Naive thymus-derived CD8-positive, alpha-beta T cell (primary cell): Measurements from ENCODE around the gene C1R. TPM values are rescaled to one million over a fixed set of nuclear protein-coding genes. Genes with fewer than 3 reads are reported as not detected.

ENCODE experiments used
- ATAC-seq, 2 donors: fragments of 150-1000 bp; cut with Tn5 transposase in 1 of 2; sonication (Bioruptor Pico), chemical (Tn5 transposase) in 1 of 2; 1 replicate in 1 of 2; 2 replicates in 1 of 2; pipeline ENCODE4 v1.10.0; 2021; ENCODE audit warnings: mild to moderate bottlenecking in 2 of 2, moderate library complexity in 2 of 2
- POLR2A ChIA-PET: fragments of 350-600 bp; sonication (Branson Sonifier 250); formaldehyde crosslinking; loops from one replicate; lab custom pipeline; 2021; ENCODE audit warnings: antibody characterized with exemption; lab: Charles Lee
- DNase-seq, 10 donors: peaks; one replicate each; pipeline versions ENCODE4 v3.0.0 to v3.0.0-alpha.2; 2020 to 2022
- H3K27ac Mint-ChIP-seq, 10 donors: one replicate each; pipeline ENCODE4 v1.8.0; 2020 to 2022; ENCODE audit warnings: mild to moderate bottlenecking in 10 of 10, mixed read lengths in 10 of 10, moderate library complexity in 4 of 10, inconsistent platforms in 1 of 10
- H3K27me3 Mint-ChIP-seq, 5 donors: one replicate each; pipeline ENCODE4 v1.8.0; 2021 to 2022; ENCODE audit warnings: mixed read lengths in 5 of 5
- H3K36me3 Mint-ChIP-seq, 3 donors: one replicate each; pipeline ENCODE4 v1.8.0; 2020 to 2022; ENCODE audit warnings: mixed read lengths in 3 of 3, mild to moderate bottlenecking in 2 of 3, inconsistent platforms in 1 of 3
- H3K4me1 Mint-ChIP-seq, 4 donors: one replicate each; pipeline ENCODE4 v1.8.0; 2021 to 2022; ENCODE audit warnings: mixed read lengths in 4 of 4
- H3K4me3 Mint-ChIP-seq, 10 donors: one replicate each; pipeline ENCODE4 v1.8.0; 2020 to 2022; ENCODE audit warnings: mild to moderate bottlenecking in 10 of 10, mixed read lengths in 10 of 10, moderate library complexity in 6 of 10, inconsistent platforms in 1 of 10
- H3K9me3 Mint-ChIP-seq, 9 donors: one replicate each; pipeline ENCODE4 v1.8.0; 2020 to 2022; ENCODE audit warnings: mixed read lengths in 9 of 9, mild to moderate bottlenecking in 3 of 9, inconsistent platforms in 1 of 9, moderate library complexity in 1 of 9
- polyA plus RNA-seq, 3 donors: library from polyadenylated mRNA; unstranded; fragments of 300-500 nt; fragmentation: Illumina TruSeq; gene quantifications; one replicate each; pipeline ENCODE4 v1.2.3, GENCODE V29; 2021
- total RNA-seq, 8 experiments: library from RNA in 2 of 8; stranded (reverse) in 2 of 8; gene quantifications; one replicate each; pipeline ENCODE4 v1.2.3 and lab custom pipeline; 2021 to 2026

C1R gene
- total and polyA plus RNA-seq, 5 experiments from 2014 or later: 1.4 to 3.2 (median 1.5) TPM

- POLR2A ChIA-PET: no interaction called here
- Mint-ChIP-seq H3K4me3 (peak overlapping the region; percentile 25 to 72 (median 51)), H3K36me3 (peaks cover 10 to 24% (median 13%) of the 10 kb centered on the region in 3 donors)
These were observed 13.8 kb upstream of the C1R start for GRCh38 chr12:7106082-7106481.

GRCh38 chr12:7103837-7104584, 11.8 kb upstream of the C1R start:
- DNase-seq (no peak), ATAC-seq (no peak)
- Mint-ChIP-seq H3K9me3 (peaks cover 1 to 16% (median 9%) of the 10 kb centered on the region in 9 donors), H3K4me1 (peaks cover 31 to 59% (median 46%) of the 10 kb centered on the region in 4 donors), H3K36me3 (peaks cover 10 to 31% (median 13%) of the 10 kb centered on the region in 3 donors), H3K27ac (peak overlapping the region in 6 of 10 donors; percentile 12 to 70 (median 42)), H3K27me3 (no peaks in the 10 kb centered on the region), H3K4me3 (no peak overlapping the region)
- POLR2A ChIA-PET: interaction anchor here (1.1 kb wide), 1 partner anchor 161 kb away, joined by 4 read pairs; the partner anchor contains the start of gene RNU7-1

More at GRCh38 chr12:7106082-7106481, 13.8 kb upstream of the C1R start:
- Mint-ChIP-seq H3K4me1 (peaks cover 38 to 67% (median 55%) of the 10 kb centered on the region in 4 donors), H3K9me3 (peaks cover 1 to 16% (median 9%) of the 10 kb centered on the region in 9 donors), H3K27ac (peak overlapping the region in 7 of 10 donors; percentile 12 to 79 (median 72)), H3K27me3 (no peaks in the 10 kb centered on the region)
- ATAC-seq (no peak), DNase-seq (no peak)

- POLR2A ChIA-PET: no interaction called here
- no peaks in the 10 kb centered on the region for H3K27me3 Mint-ChIP-seq
- ATAC-seq (no peak), DNase-seq (no peak)
- H3K36me3 Mint-ChIP-seq: peaks cover 10 to 37% (median 13%) of the 10 kb centered on the region in 3 donors
- H3K4me1 Mint-ChIP-seq: peaks cover 23 to 49% (median 36%) of the 10 kb centered on the region in 4 donors
- no peak overlapping the region for H3K4me3 Mint-ChIP-seq
- peak overlapping the region in 9 of 10 donors; percentile 0 to 87 (median 60) for H3K27ac Mint-ChIP-seq
- H3K9me3 Mint-ChIP-seq: peaks cover 1 to 16% (median 9%) of the 10 kb centered on the region in 9 donors
These were observed 10.3 kb upstream of the C1R start for GRCh38 chr12:7102582-7102981.

GRCh38 chr12:7101694-7102131, 9.5 kb upstream of the C1R start:
- Mint-ChIP-seq H3K9me3 (peaks cover 1 to 15% (median 9%) of the 10 kb centered on the region in 9 donors), H3K27me3 (no peaks in the 10 kb centered on the region), H3K4me1 (peaks cover 23 to 46% (median 31%) of the 10 kb centered on the region in 4 donors), H3K27ac (peak overlapping the region in 4 of 10 donors; percentile 37 to 73 (median 56)), H3K4me3 (no peak overlapping the region), H3K36me3 (peaks cover 10 to 37% (median 13%) of the 10 kb centered on the region in 3 donors)
- POLR2A ChIA-PET: no interaction called here
- ATAC-seq: no peak
- no peak for DNase-seq

GRCh38 chr12:7101047-7101693, 8.9 kb upstream of the C1R start:
- peaks cover 1 to 10% (median 5%) of the 10 kb centered on the region in 9 donors for H3K9me3 Mint-ChIP-seq
- ATAC-seq (no peak), DNase-seq (no peak)
- H3K4me1 Mint-ChIP-seq: peaks cover 21 to 41% (median 25%) of the 10 kb centered on the region in 4 donors
- no peak overlapping the region for H3K4me3 Mint-ChIP-seq
- peaks cover 6 to 35% (median 8%) of the 10 kb centered on the region in 3 donors for H3K36me3 Mint-ChIP-seq
- H3K27me3 Mint-ChIP-seq: no peaks in the 10 kb centered on the region
- H3K27ac Mint-ChIP-seq: peak overlapping the region in 1 of 10 donors; percentile 46
- POLR2A ChIA-PET: interaction anchor here (0.6 kb wide), 1 partner anchor 168 kb away, joined by 3 read pairs; no protein-coding TSS in a partner anchor

GRCh38 chr12:7100239-7100638, 8.0 kb upstream of the C1R start:
- Mint-ChIP-seq H3K4me3 (no peak overlapping the region), H3K36me3 (peaks cover 0 to 31% (median 0%) of the 10 kb centered on the region in 3 donors), H3K9me3 (peaks cover 0 to under 1% (median 0%) of the 10 kb centered on the region in 9 donors), H3K27me3 (no peaks in the 10 kb centered on the region), H3K4me1 (peaks cover 14 to 34% (median 18%) of the 10 kb centered on the region in 4 donors), H3K27ac (no peak overlapping the region)
- no peak for DNase-seq
- POLR2A ChIA-PET: interaction anchor here (0.6 kb wide), 1 partner anchor 167 kb away, joined by 3 read pairs; no protein-coding TSS in a partner anchor
- ATAC-seq: no peak

GRCh38 chr12:7099290-7099996, 7.2 kb upstream of the C1R start:
- H3K36me3 Mint-ChIP-seq: peaks cover 0 to 31% (median 0%) of the 10 kb centered on the region in 3 donors
- no peak for ATAC-seq
- DNase-seq: no peak
- no peaks in the 10 kb centered on the region for H3K27me3 Mint-ChIP-seq
- no peak overlapping the region for H3K4me3 Mint-ChIP-seq
- POLR2A ChIA-PET: interaction anchor here (0.7 kb wide), 3 partner anchors 14 to 225 kb away, joined by 3 to 4 read pairs (median 4); no protein-coding TSS in a partner anchor
- peak overlapping the region in 3 of 10 donors; percentile 31 to 80 (median 40) for H3K27ac Mint-ChIP-seq
- H3K9me3 Mint-ChIP-seq: no peaks in the 10 kb centered on the region
- H3K4me1 Mint-ChIP-seq: peaks cover 14 to 28% (median 18%) of the 10 kb centered on the region in 4 donors

- ATAC-seq (no peak), DNase-seq (no peak)
- Mint-ChIP-seq H3K9me3 (no peaks in the 10 kb centered on the region), H3K36me3 (peaks cover 0 to 18% (median 0%) of the 10 kb centered on the region in 3 donors), H3K27me3 (no peaks in the 10 kb centered on the region), H3K4me1 (peaks cover 3 to 15% (median 8%) of the 10 kb centered on the region in 4 donors), H3K27ac (peak overlapping the region in 1 of 10 donors; percentile 48), H3K4me3 (no peak overlapping the region)
- POLR2A ChIA-PET: interaction anchor here (0.7 kb wide), 1 partner anchor 11 kb away, joined by 3 read pairs; no protein-coding TSS in a partner anchor
These were observed 4.7 kb upstream of the C1R start for GRCh38 chr12:7096979-7097378.

- H3K9me3 Mint-ChIP-seq: no peaks in the 10 kb centered on the region
- peak overlapping the region in 5 of 10 donors; percentile 27 to 86 (median 33) for H3K27ac Mint-ChIP-seq
- DNase-seq (no peak), ATAC-seq (no peak)
- H3K27me3 Mint-ChIP-seq: no peaks in the 10 kb centered on the region
- peaks cover 5 to 17% (median 13%) of the 10 kb centered on the region in 4 donors for H3K4me1 Mint-ChIP-seq
- POLR2A ChIA-PET: interaction anchor here (1.0 kb wide), 2 partner anchors 12 to 182 kb away, joined by 3 to 5 read pairs; partner anchors contain the start of gene ENO2
- H3K4me3 Mint-ChIP-seq: no peak overlapping the region
- peaks cover 0 to 17% (median 0%) of the 10 kb centered on the region in 3 donors for H3K36me3 Mint-ChIP-seq
These were observed 4.0 kb upstream of the C1R start for GRCh38 chr12:7096006-7096932.

- POLR2A ChIA-PET: interaction anchor here (0.6 to 2.0 kb wide), 3 partner anchors 15 to 227 kb away, joined by 3 to 6 read pairs (median 4); partner anchors contain the start of gene C1RL
- peaks cover 0 to 6% (median 0%) of the 10 kb centered on the region in 3 donors for H3K36me3 Mint-ChIP-seq
- ATAC-seq: no peak
- H3K4me3 Mint-ChIP-seq: peak overlapping the region in 1 of 10 donors; percentile 42
- H3K9me3 Mint-ChIP-seq: no peaks in the 10 kb centered on the region
- no peaks in the 10 kb centered on the region for H3K27me3 Mint-ChIP-seq
- DNase-seq: no peak
- peak overlapping the region in 3 of 10 donors; percentile 8 to 55 (median 13) for H3K27ac Mint-ChIP-seq
- H3K4me1 Mint-ChIP-seq: peaks cover 3 to 17% (median 13%) of the 10 kb centered on the region in 4 donors
These were observed 1.6 kb upstream of the C1R start for GRCh38 chr12:7093892-7094291.

GRCh38 chr12:7093486-7093885, 1.2 kb upstream of the C1R start:
- DNase-seq: no peak
- Mint-ChIP-seq H3K4me3 (no peak overlapping the region), H3K27ac (peak overlapping the region in 1 of 10 donors; percentile 55), H3K36me3 (peaks cover 0 to 4% (median 0%) of the 10 kb centered on the region in 3 donors), H3K9me3 (no peaks in the 10 kb centered on the region), H3K4me1 (peaks cover 3 to 17% (median 13%) of the 10 kb centered on the region in 4 donors), H3K27me3 (no peaks in the 10 kb centered on the region)
- POLR2A ChIA-PET: interaction anchor here (1.3 to 2.0 kb wide), 3 partner anchors 15 to 227 kb away, joined by 3 to 6 read pairs (median 3); partner anchors contain the start of gene C1RL
- ATAC-seq: no peak
